GM12878 (cell line): ENCODE measurements around the gene DGAT2. TPM values are rescaled to one million over a fixed set of nuclear protein-coding genes. Genes with fewer than 3 reads are reported as not detected.

Experiments used
- BHLHE40 ChIP-seq, 2 experiments: fragments of 450-650 bp in 1 of 2; IDR thresholded peaks; 2 replicates each; pipeline ENCODE4 v1.6.1; 2011 to 2017; ENCODE audit warnings: low read depth in 2 of 2, borderline replicate concordance in 1 of 2, improper control_type of control experiment in 1 of 2, low read length in 1 of 2, mild to moderate bottlenecking in 1 of 2
- CREB1 ChIP-seq: IDR thresholded peaks from 2 replicates; pipeline ENCODE4 v1.6.1; 2012; ENCODE audit warnings: low read depth, mild to moderate bottlenecking, inconsistent platforms
- E2F4 ChIP-seq: IDR thresholded peaks from 2 replicates; pipeline ENCODE4 v1.6.1; 2012; ENCODE audit warnings: low read depth, low read length, improper control_type of control experiment
- E4F1 ChIP-seq: fragments of 450-650 bp; IDR thresholded peaks from 2 replicates; pipeline ENCODE4 v1.6.1; 2018; ENCODE audit warnings: borderline replicate concordance, mild to moderate bottlenecking; ENCODE audit not compliant: partially characterized antibody
- EED ChIP-seq: sonication (generic); IDR thresholded peaks from 2 replicates; pipeline ENCODE4 v1.6.1; 2016; ENCODE audit warnings: antibody characterized with exemption, low read depth
- ETV6 ChIP-seq, 2 experiments: fragments of 450-650 bp in 1 of 2; IDR thresholded peaks in 1 of 2; conservative IDR thresholded peaks in 1 of 2; 2 replicates each; pipeline ENCODE4 v1.6.1; 2014; ENCODE audit warnings: antibody characterized with exemption in 1 of 2, borderline replicate concordance in 1 of 2, low read depth in 1 of 2, mild to moderate bottlenecking in 1 of 2, moderate library complexity in 1 of 2
- GABPA ChIP-seq: IDR thresholded peaks from 2 replicates; pipeline ENCODE4 v1.6.1; 2014; ENCODE audit warnings: antibody characterized with exemption, low read depth, mild to moderate bottlenecking, inconsistent platforms
- JUNB ChIP-seq: IDR thresholded peaks from 2 replicates; pipeline ENCODE4 v1.6.1; 2016; ENCODE audit warnings: antibody characterized with exemption, mild to moderate bottlenecking
- MTA3 ChIP-seq: IDR thresholded peaks from 2 replicates; pipeline ENCODE4 v1.6.1; 2012; ENCODE audit warnings: low read length, inconsistent platforms, borderline replicate concordance
- NFYA ChIP-seq: IDR thresholded peaks from 2 replicates; pipeline ENCODE4 v1.6.1; 2011; ENCODE audit warnings: low read depth, mild to moderate bottlenecking, low read length, improper control_type of control experiment, borderline replicate concordance
- NR2C1 ChIP-seq: fragments of 450-650 bp; IDR thresholded peaks from 2 replicates; pipeline ENCODE4 v1.6.1; 2017; ENCODE audit warnings: antibody characterized with exemption, mild to moderate bottlenecking, moderate library complexity
- POU2F2 ChIP-seq: IDR thresholded peaks from 3 replicates; pipeline ENCODE4 v1.6.1; 2011; ENCODE audit warnings: low read depth, mild to moderate bottlenecking, low read length, borderline replicate concordance
- ZBTB40 ChIP-seq: fragments of 450-650 bp; IDR thresholded peaks from 2 replicates; pipeline ENCODE4 v1.6.1; 2016; ENCODE audit warnings: mild to moderate bottlenecking, moderate library complexity, borderline replicate concordance
- ZNF592 ChIP-seq: fragments of 450-650 bp; IDR thresholded peaks from 2 replicates; pipeline ENCODE4 v1.6.1; 2017; ENCODE audit warnings: mild to moderate bottlenecking, moderate library complexity
- polyA plus RNA-seq, 11 experiments: library from polyadenylated mRNA; depleted of rRNA in 4 of 11; unstranded in 6 of 11; stranded (reverse) in 5 of 11; fragments of >200 nt; fragmentation: Nextera tagmentation in 4 of 11; fragmentation: Illumina TruSeq in 1 of 11; extraction: Ambion mirVana in 4 of 11; extraction: Trizol in 1 of 11; gene quantifications; 1 replicate in 1 of 11; 2 replicates in 10 of 11; pipeline versions ENCODE4 v1.2.1 to v1.2.3, GENCODE V29; 2011 to 2016; ENCODE audit warnings: inconsistent platforms in 2 of 11, missing spikeins in 2 of 11, low read depth in 1 of 11
- total RNA-seq, 4 experiments: library from RNA; depleted of rRNA in 3 of 4; stranded (reverse); fragments of >200 nt in 3 of 4; fragmentation: Illumina TruSeq in 1 of 4; extraction: Trizol in 1 of 4; gene quantifications; 2 replicates each; pipeline versions ENCODE4 v1.2.1 to v1.2.3, GENCODE V29; 2013 to 2021

Gene DGAT2
- total and polyA plus RNA-seq, 10 of the 15 experiments (the other 5 are each of a cell fraction or from before 2014, with no cell fraction given): 5.1 to 25.9 (median 17.6) TPM

DNA sequence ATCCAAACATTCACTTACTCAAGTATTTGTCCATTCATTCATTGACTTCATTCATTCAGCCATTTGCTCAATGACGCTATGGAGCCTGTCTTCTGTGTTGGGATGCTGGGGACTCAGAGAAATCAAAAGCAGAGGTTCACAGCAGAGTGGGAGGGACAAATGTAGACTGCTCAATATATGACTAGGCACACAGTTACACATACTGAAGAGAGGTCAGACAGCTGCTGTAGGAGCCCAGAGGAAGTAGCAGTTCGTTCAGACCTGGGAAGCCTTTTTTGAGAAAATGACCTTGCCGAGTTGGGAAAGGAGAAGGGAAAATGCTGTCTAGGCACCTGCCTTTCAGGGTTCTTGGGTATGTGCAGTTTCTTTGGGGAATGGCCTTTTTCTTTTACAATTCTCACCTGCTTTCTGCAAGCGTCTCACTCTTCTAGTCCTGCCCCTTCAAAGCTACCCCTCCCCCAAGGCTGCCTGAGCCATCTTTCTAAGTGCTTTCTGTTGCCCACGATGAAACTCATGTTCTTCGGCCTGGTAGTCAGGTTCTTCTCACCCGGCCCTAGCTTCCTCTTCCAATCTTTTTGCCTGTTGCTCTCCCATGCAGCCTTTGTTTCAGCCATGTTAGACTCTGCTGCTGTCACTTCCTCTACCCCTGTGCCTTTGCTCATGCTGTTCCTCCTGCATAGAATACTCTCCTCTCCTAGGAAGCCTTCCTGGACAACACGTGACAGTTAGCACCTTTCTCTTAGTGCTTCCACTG, 42.2 kb downstream of the DGAT2 start (continued):
- no peak for TF ChIP-seq E2F4
- peak; percentile 19; the same call in 1 of the 2 replicates for TF ChIP-seq EED
- 0 out of 2 replicates have a peak, but pooled peaks have one; percentile 6 for TF ChIP-seq CREB1
- no peak for TF ChIP-seq MTA3
- no peak for TF ChIP-seq BHLHE40 (IDR thresholded peaks at IDR 0.05; ENCODE audit: borderline replicate concordance in 1 of 2, low read depth in 2 of 2, low read length in 1 of 2)
- 0 out of 3 replicates have a peak, but pooled peaks have one; percentile 15 for TF ChIP-seq POU2F2
- peak; percentile 17; the same call in 1 of the 2 replicates for TF ChIP-seq ZBTB40
- TF ChIP-seq ZNF592: no peak
- TF ChIP-seq ETV6 (conservative IDR thresholded peaks at IDR 0.05 in 1 of 2, IDR thresholded peaks at IDR 0.05 in 1 of 2; ENCODE audit: borderline replicate concordance in 1 of 2, low read depth in 1 of 2): peak in 1 of 2 experiments; percentile 52; a peak in 1 of 4 replicates
- peak; percentile 50 for TF ChIP-seq JUNB
- TF ChIP-seq NFYA: no peak
- TF ChIP-seq E4F1: no peak
- TF ChIP-seq NR2C1: no peak
- no peak for TF ChIP-seq GABPA
